Choroid plexus epithelial cell (primary cell): ENCODE measurements around the gene UBC.
"Not testable (repeated sequence)": the region's sequence is repeated elsewhere in the genome, so short reads cannot be mapped to it uniquely, and the experiment has no call there.

Experiments
- DNase-seq: peaks from one replicate; pipeline ENCODE4 v3.0.0-alpha.2; 2010; ENCODE audit warnings: low read depth
- H3K4me3 ChIP-seq: 2 replicates; pipeline ENCODE4 v1.5.1; 2011; ENCODE audit warnings: low read depth, mild to moderate bottlenecking, control low read depth, low read length, moderate library complexity
- TF ChIP-seq, protein P1 (sequence below): conservative IDR thresholded peaks from 2 replicates; pipeline ENCODE4 v1.5.1; 2011; ENCODE audit warnings: low read depth, mild to moderate bottlenecking, control low read depth, inconsistent platforms, low read length, moderate library complexity

Gene UBC

DNA sequence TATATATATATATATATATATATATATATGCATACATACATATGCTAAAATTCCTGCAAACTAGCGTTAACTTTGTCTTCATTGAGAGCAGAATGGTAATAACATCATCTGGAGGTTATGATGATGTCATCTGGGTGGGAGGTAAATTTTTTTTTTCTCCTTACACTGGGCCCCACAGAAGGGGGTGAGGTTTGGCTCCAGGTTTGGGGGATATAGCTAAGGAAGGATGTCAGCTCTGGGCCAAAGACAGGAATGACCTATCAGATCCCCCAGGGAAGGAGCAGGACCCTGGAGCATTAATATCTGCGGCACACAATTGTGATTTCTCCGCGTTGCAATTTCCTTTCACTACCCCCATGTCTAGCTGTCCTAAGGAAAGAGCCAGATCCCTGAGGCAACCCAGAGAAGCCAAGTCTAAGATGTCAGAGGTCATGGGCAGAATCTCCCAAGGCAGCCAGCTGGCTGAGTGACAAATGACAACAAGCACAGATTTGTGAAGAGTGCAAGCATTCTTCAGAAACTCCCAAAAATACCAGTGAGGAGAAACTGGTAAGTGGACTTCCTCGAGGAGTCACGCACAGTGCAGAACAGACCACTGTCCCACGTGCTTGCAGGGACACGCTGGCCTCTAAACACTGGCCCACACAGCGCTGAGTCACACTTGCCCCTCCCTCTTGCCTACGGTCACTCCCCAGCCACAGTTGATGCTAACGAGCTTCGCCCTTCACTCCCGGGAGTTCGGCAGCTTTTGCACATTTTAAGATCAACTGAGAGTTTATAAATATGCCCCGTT, 9.9 kb downstream of the UBC start:
- peak; percentile 89 for DNase-seq
- TF ChIP-seq, protein P1, sequence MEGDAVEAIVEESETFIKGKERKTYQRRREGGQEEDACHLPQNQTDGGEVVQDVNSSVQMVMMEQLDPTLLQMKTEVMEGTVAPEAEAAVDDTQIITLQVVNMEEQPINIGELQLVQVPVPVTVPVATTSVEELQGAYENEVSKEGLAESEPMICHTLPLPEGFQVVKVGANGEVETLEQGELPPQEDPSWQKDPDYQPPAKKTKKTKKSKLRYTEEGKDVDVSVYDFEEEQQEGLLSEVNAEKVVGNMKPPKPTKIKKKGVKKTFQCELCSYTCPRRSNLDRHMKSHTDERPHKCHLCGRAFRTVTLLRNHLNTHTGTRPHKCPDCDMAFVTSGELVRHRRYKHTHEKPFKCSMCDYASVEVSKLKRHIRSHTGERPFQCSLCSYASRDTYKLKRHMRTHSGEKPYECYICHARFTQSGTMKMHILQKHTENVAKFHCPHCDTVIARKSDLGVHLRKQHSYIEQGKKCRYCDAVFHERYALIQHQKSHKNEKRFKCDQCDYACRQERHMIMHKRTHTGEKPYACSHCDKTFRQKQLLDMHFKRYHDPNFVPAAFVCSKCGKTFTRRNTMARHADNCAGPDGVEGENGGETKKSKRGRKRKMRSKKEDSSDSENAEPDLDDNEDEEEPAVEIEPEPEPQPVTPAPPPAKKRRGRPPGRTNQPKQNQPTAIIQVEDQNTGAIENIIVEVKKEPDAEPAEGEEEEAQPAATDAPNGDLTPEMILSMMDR, result no peak
- H3K4me3 ChIP-seq, result no peak overlapping the region

DNA sequence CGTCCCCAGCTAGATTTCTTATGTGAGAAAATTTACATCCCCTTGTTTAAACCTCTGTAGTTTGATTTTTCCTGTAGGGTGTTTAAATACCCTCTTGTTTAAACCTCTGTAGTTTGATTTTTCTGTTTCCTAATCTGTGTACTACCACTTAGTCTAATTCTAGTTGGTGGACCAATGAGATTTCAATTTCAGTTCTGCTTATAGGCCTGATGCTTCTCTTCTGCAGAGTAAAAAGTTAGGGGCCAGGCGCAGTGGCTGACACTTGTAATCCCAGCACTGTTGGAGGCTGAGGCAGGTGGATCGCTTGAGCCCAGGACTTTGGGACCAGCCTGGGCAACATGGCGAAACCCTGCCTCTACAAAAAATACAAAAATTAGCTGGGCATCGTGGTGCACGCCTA, 11.5 kb downstream of the UBC start:
- TF ChIP-seq, protein P1, result no peak
- no peak for DNase-seq
- H3K4me3 ChIP-seq, result no peak overlapping the region

DNA sequence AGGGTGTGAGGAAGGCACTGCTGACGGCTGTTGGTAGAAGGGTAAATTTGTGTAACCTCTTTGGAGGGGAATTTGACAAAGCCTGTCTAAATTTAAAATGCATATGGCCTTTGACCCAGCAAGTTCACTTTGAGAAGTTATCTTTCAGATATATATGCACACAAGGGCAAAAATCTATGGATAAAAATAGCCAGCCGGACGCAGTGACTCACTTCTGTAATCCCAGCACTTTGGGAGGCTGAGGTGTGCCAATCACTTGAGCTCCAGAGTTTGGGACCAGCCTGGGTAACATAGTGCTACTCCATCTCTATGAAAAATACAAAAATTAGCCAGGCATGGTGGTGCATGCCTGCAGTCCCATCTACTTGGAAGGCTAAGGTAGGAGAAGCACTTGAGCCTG, 13.4 kb downstream of the UBC start:
- TF ChIP-seq, protein P1, result no peak
- DNase-seq, result no peak

DNA sequence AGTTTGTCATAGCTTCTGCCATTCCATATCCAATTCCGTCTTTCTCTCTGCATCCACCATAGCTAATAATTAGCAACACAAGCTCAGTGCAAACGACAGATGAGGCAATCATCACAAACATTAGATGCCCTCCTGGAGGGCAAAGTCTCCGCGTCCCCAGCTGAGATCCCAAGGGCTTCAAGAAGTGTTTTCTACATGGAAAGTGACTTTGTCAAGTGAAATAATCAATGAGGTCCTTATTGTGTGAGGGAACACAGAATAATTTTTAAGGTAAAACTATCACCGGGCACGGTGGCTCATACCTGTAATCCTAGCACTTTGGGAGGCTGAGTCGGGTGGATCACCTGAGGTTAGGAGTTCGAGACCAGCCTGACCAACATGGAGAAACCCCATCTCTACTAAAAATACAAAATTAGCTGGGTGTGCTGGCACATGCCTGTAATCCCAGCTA, 14.1 kb downstream of the UBC start:
- DNase-seq, result not testable (repeated sequence)

More for the DNA sequence above, 13.4 kb downstream of the UBC start:
- H3K4me3 ChIP-seq, result no peak overlapping the region

DNA sequence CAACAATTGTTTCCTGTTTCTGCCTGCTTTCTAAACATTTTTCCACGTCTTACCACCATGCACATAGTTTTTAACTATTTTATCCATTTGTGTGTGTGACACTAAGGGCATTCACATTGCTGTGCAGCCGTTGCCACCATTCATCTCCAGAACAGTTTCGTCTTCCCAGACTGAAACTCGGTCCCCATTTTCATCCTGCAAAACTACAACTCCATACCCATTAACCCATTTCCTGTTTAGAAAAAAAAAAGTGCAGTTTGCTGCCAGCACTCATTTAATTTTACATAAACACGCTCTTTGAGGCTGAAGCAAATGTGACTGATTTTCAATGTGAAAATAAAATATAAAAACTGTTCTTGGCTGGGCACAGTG, 15.5 kb downstream of the UBC start:
- no peak overlapping the region for H3K4me3 ChIP-seq
- TF ChIP-seq, protein P1, result no peak
- DNase-seq, result no peak

More for the DNA sequence above, 14.1 kb downstream of the UBC start:
- H3K4me3 ChIP-seq, result not testable (repeated sequence)

DNA sequence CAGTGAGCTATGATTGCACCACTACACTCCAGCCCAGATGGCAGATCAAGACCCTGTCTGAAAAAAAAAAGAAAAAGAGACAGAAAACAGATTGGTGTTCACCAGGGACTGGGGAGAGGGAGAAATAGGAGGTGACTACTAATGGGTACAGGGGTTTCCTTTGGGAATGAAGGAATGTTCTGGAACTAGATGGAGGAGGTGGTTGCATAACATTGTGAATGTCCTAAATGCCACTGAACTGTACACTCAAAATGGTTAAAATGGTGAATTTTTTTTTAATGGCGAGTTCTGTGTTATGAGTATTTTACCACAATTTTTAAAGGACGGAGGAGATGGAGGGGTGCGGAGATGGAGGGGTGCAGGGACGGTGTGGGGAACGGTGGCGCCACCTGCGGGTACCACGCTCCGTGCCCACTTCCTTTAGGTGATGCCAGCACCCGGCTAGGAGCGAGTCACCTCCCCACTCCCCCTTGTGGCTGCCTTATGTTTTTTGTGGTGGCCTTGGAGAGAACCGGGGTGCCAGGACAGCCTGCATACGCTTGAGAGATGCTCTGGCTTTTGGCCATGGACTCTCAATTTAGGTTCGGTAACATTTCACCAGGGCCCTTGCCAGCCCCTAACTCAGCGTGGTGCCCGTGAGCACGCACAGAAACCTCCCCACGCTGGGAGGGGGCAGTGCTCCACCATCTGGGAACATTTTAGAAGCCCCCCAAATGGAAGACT, 16.1 kb downstream of the UBC start:
- TF ChIP-seq, protein P1, result peak; percentile 57
- no peak overlapping the region for H3K4me3 ChIP-seq
- DNase-seq, result no peak

DNA sequence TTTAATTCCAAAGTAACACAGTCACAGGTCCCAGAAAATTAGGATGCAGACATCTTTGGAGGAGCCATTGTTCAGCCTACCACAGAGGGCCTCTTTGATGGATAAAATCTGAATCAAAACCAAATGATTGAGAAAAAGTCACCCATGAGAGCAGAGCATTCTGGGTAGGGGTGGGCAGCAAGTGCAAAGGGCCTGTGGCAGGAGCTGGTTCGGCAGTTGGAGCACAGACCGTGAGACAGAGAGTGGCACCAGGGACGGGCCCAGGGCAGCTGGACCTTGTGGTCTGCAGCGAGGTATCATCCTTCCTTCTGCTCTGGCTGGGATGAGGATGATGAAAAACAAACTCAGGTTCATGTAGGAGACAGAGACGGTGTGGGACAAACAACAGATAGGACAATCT, 18.0 kb downstream of the UBC start:
- TF ChIP-seq, protein P1, result no peak
- no peak for DNase-seq
- H3K4me3 ChIP-seq, result no peak overlapping the region
